PFSK-1 (cell line): ENCODE measurements around the gene EFCAB5.

Experiments used
- FOXP2 ChIP-seq: optimal IDR thresholded peaks from 2 replicates; pipeline ENCODE3; 2011; ENCODE audit warnings: borderline replicate concordance, control low read depth, inconsistent platforms; ENCODE audit not compliant: insufficient read depth; ENCODE audit errors: extremely low read length, extremely low read depth
- POLR2AphosphoS5 ChIP-seq: IDR thresholded peaks from 2 replicates; pipeline ENCODE4 v1.6.1; 2012; ENCODE audit warnings: low read depth, mild to moderate bottlenecking, control low read depth, low read length, moderate library complexity
- REST ChIP-seq, 2 experiments: IDR thresholded peaks; 2 replicates each; pipeline versions ENCODE4 v1.6.1 to v1.8.0; 2011 to 2012; ENCODE audit warnings: low read depth in 2 of 2, low read length in 2 of 2, control low read depth in 1 of 2, inconsistent platforms in 1 of 2, mild to moderate bottlenecking in 1 of 2, moderate library complexity in 1 of 2; ENCODE audit not compliant: insufficient read depth in 1 of 2
- SIN3A ChIP-seq: IDR thresholded peaks from 2 replicates; pipeline ENCODE4 v1.6.1; 2012; ENCODE audit warnings: mild to moderate bottlenecking, low read length, moderate library complexity, borderline replicate concordance; ENCODE audit not compliant: insufficient read depth
- TAF1 ChIP-seq: IDR thresholded peaks from 2 replicates; pipeline ENCODE4 v1.6.1; 2012; ENCODE audit warnings: low read length, control low read depth, borderline replicate concordance; ENCODE audit not compliant: insufficient read depth

EFCAB5 gene

GRCh38 chr17:29906969-29907368, 34.5 kb upstream of the EFCAB5 start:
- TF ChIP-seq FOXP2 (no peak), SIN3A (no peak), REST (IDR thresholded peaks at IDR 0.05; ENCODE audit: insufficient read depth in 1 of 2, low read depth in 2 of 2, low read length in 2 of 2) (no peak), POLR2AphosphoS5 (no peak), TAF1 (no peak)

GRCh38 chr17:29909236-29910003, 32.0 kb upstream of the EFCAB5 start:
- TF ChIP-seq REST (IDR thresholded peaks at IDR 0.05; ENCODE audit: insufficient read depth in 1 of 2, low read depth in 2 of 2, low read length in 2 of 2) (no peak), POLR2AphosphoS5 (no peak), TAF1 (no peak), SIN3A (no peak), FOXP2 (no peak)

- TF ChIP-seq TAF1 = no peak
- TF ChIP-seq SIN3A = no peak
- TF ChIP-seq FOXP2 = no peak
- TF ChIP-seq POLR2AphosphoS5 = no peak
- TF ChIP-seq REST (IDR thresholded peaks at IDR 0.05; ENCODE audit: insufficient read depth in 1 of 2, low read depth in 2 of 2, low read length in 2 of 2) = no peak
These were observed 29.7 kb upstream of the EFCAB5 start for GRCh38 chr17:29911641-29912177.

- TF ChIP-seq REST (IDR thresholded peaks at IDR 0.05; ENCODE audit: insufficient read depth in 1 of 2, low read depth in 2 of 2, low read length in 2 of 2) (no peak), SIN3A (no peak), TAF1 (no peak), FOXP2 (no peak), POLR2AphosphoS5 (no peak)
These were observed 26.5 kb upstream of the EFCAB5 start for GRCh38 chr17:29914819-29915537.
